ENCODE measurements around the gene TACR1.
A peak's percentile ranks its signal among the peaks of the same experiment; 100 is the strongest.

TACR1 gene

GRCh38 chr2:75139171-75139570, 60.1 kb downstream of the TACR1 start:
- DNase-seq: no peak

GRCh38 chr2:75138528-75138927, 60.8 kb downstream of the TACR1 start:
- DNase-seq: no peak

GRCh38 chr2:75135776-75136400, 63.4 kb downstream of the TACR1 start:
- no peak for DNase-seq

- DNase-seq: no peak
Observed at GRCh38 chr2:75134860-75135259, 64.5 kb downstream of the TACR1 start.

- DNase-seq: no peak
Observed at GRCh38 chr2:75133621-75134570, 65.4 kb downstream of the TACR1 start.

GRCh38 chr2:75130171-75130570, 69.1 kb downstream of the TACR1 start:
- DNase-seq: peak; percentile 15

GRCh38 chr2:75123876-75124275, 75.4 kb downstream of the TACR1 start:
- no peak for DNase-seq

GRCh38 chr2:75113231-75113869, 86.0 kb downstream of the TACR1 start:
- no peak for DNase-seq

GRCh38 chr2:75108937-75109482, 90.3 kb downstream of the TACR1 start:
- no peak for DNase-seq

GRCh38 chr2:75102011-75102410, 97.3 kb downstream of the TACR1 start:
- DNase-seq: no peak

- no peak for DNase-seq
Observed at GRCh38 chr2:75100801-75101151, 98.5 kb downstream of the TACR1 start.

GRCh38 chr2:75100011-75100800, 99.1 kb downstream of the TACR1 start:
- DNase-seq: peak; percentile 67

GRCh38 chr2:75099521-75099922, 99.8 kb downstream of the TACR1 start:
- no peak for DNase-seq

GRCh38 chr2:75098856-75099255, 100.5 kb downstream of the TACR1 start:
- DNase-seq: peak; percentile 16

- peak; percentile 30 for DNase-seq
Observed at GRCh38 chr2:75097831-75098230, 101.5 kb downstream of the TACR1 start.

GRCh38 chr2:75094405-75094804, 104.9 kb downstream of the TACR1 start:
- DNase-seq: no peak

- DNase-seq: no peak
Observed at GRCh38 chr2:75090770-75091515, 108.4 kb downstream of the TACR1 start.

- no peak for DNase-seq
Observed at GRCh38 chr2:75089471-75089870, 109.8 kb downstream of the TACR1 start.

- no peak for DNase-seq
Observed at GRCh38 chr2:75088791-75089190, 110.5 kb downstream of the TACR1 start.

GRCh38 chr2:75087736-75088135, 111.6 kb downstream of the TACR1 start:
- DNase-seq: no peak

- no peak for DNase-seq
Observed at GRCh38 chr2:75079575-75079974, 119.7 kb downstream of the TACR1 start.

GRCh38 chr2:75077909-75078308, 121.4 kb downstream of the TACR1 start:
- no peak for DNase-seq
